Bone marrow (tissue), 2 donors: Measurements from ENCODE around the gene MEI1.
A peak's percentile ranks its signal among the peaks of the same experiment; 100 is the strongest.

Experiments
- DNase-seq, 2 donors: peaks; one replicate each; lab custom pipeline; 2025; lab: John Stamatoyannopoulos, UW

The MEI1 gene

GRCh38 chr22:41745968-41746367 lies 46.7 kb downstream of the MEI1 start:
- no peak for DNase-seq

- peak; percentile 31 to 58 for DNase-seq
These were observed 47.5 kb downstream of the MEI1 start for GRCh38 chr22:41746567-41747400.

- DNase-seq = no peak
These were observed 53.0 kb downstream of the MEI1 start for GRCh38 chr22:41752011-41752970.

- no peak for DNase-seq
These were observed 54.7 kb downstream of the MEI1 start for GRCh38 chr22:41753984-41754383.

- no peak for DNase-seq
These were observed 58.2 kb downstream of the MEI1 start for GRCh38 chr22:41757502-41757901.

GRCh38 chr22:41758231-41758630 lies 58.9 kb downstream of the MEI1 start:
- no peak for DNase-seq

- no peak for DNase-seq
These were observed 63.9 kb downstream of the MEI1 start for GRCh38 chr22:41762980-41763779.

GRCh38 chr22:41766476-41766875 lies 67.2 kb downstream of the MEI1 start:
- no peak for DNase-seq

- peak in 1 of 2 donors; percentile 83 for DNase-seq
These were observed 69.1 kb downstream of the MEI1 start for GRCh38 chr22:41768430-41768829.

- no peak for DNase-seq
These were observed 71.6 kb downstream of the MEI1 start for GRCh38 chr22:41770715-41771468.

GRCh38 chr22:41772198-41772597 lies 72.9 kb downstream of the MEI1 start:
- DNase-seq = no peak

- no peak for DNase-seq
These were observed 73.3 kb downstream of the MEI1 start for GRCh38 chr22:41772645-41773044.

GRCh38 chr22:41775338-41775737 lies 76.0 kb downstream of the MEI1 start:
- DNase-seq = no peak

- DNase-seq = no peak
These were observed 76.7 kb downstream of the MEI1 start for GRCh38 chr22:41775976-41776375.

GRCh38 chr22:41776381-41776780 lies 77.1 kb downstream of the MEI1 start:
- no peak for DNase-seq

GRCh38 chr22:41777749-41778425 lies 78.6 kb downstream of the MEI1 start:
- peak in 1 of 2 donors; percentile 9 for DNase-seq

GRCh38 chr22:41779929-41780505 lies 80.7 kb downstream of the MEI1 start:
- DNase-seq = no peak

- peak; percentile 61 to 73 for DNase-seq
These were observed 81.6 kb downstream of the MEI1 start for GRCh38 chr22:41780746-41781505.

GRCh38 chr22:41781507-41781906 lies 82.2 kb downstream of the MEI1 start:
- no peak for DNase-seq

GRCh38 chr22:41782316-41782715 lies 83.0 kb downstream of the MEI1 start:
- no peak for DNase-seq
